Stimulated activated CD8-positive, alpha-beta memory T cell treated with anti-CD3 and anti-CD28 coated beads, Interleukin-4, amount 100 ng/mL, for 1 hour (primary cell): ENCODE results near the gene KTI12.
A peak's percentile ranks its signal among the peaks of the same experiment; 100 is the strongest.
"Not testable (repeated sequence)": the region's sequence is repeated elsewhere in the genome, so short reads cannot be mapped to it uniquely, and the experiment has no call there.

Experiments
- DNase-seq, 2 donors: peaks; one replicate each; pipeline ENCODE4 v3.0.0-alpha.2; 2020; ENCODE audit warnings: low read depth in 2 of 2, low spot score in 1 of 2

Gene KTI12

GRCh38 chr1:52033190-52034049 is at the start of gene KTI12:
KTI12 (minus strand) TSS chr1:52033810; CDS start chr1:52033761, 49 bp downstream.
- peak; percentile 66 to 76 for DNase-seq

GRCh38 chr1:52080014-52080415 is 46.4 kb upstream of the KTI12 start:
- DNase-seq: no peak

GRCh38 chr1:52077277-52077676 is 43.7 kb upstream of the KTI12 start:
- not testable (repeated sequence) for DNase-seq

- DNase-seq: no peak
Measured at GRCh38 chr1:52072291-52072690, 38.7 kb upstream of the KTI12 start.

GRCh38 chr1:52070704-52071103 is 37.1 kb upstream of the KTI12 start:
- no peak for DNase-seq

GRCh38 chr1:52063192-52063591 is 29.6 kb upstream of the KTI12 start:
- DNase-seq: no peak

- no peak for DNase-seq
Measured at GRCh38 chr1:52060822-52061221, 27.2 kb upstream of the KTI12 start.

- no peak for DNase-seq
Measured at GRCh38 chr1:52059888-52060287, 26.3 kb upstream of the KTI12 start.

GRCh38 chr1:52059321-52059720 is 25.7 kb upstream of the KTI12 start:
- no peak for DNase-seq

- DNase-seq: no peak
Measured at GRCh38 chr1:52057876-52058415, 24.3 kb upstream of the KTI12 start.

GRCh38 chr1:52057255-52057654 is 23.6 kb upstream of the KTI12 start:
- no peak for DNase-seq

GRCh38 chr1:52056937-52057231 is 23.3 kb upstream of the KTI12 start:
- DNase-seq: no peak

- peak; percentile 80 to 83 for DNase-seq
Measured at GRCh38 chr1:52056163-52056936, 22.7 kb upstream of the KTI12 start, which contains the start of gene BTF3L4. BTF3L4 (plus strand) TSS chr1:52056295; CDS start chr1:52059848, 3,553 bp downstream.

- no peak for DNase-seq
Measured at GRCh38 chr1:52055866-52056162, 22.2 kb upstream of the KTI12 start.

GRCh38 chr1:52055066-52055865 is 21.7 kb upstream of the KTI12 start, which contains the start of gene TXNDC12:
TXNDC12 (minus strand) TSS chr1:52055191; CDS start chr1:52055096, 95 bp downstream.
- DNase-seq: peak in 1 of 2 donors; percentile 35

GRCh38 chr1:52054496-52055065 is 21.0 kb upstream of the KTI12 start:
- DNase-seq: no peak

- no peak for DNase-seq
Measured at GRCh38 chr1:52053862-52054261, 20.3 kb upstream of the KTI12 start.

- DNase-seq: not testable (repeated sequence)
Measured at GRCh38 chr1:52049337-52049736, 15.7 kb upstream of the KTI12 start.

- not testable (repeated sequence) for DNase-seq
Measured at GRCh38 chr1:52045666-52046195, 12.1 kb upstream of the KTI12 start.

- no peak for DNase-seq
Measured at GRCh38 chr1:52045236-52045635, 11.6 kb upstream of the KTI12 start.
